ENCODE results near the gene ENPP6.

DNA sequence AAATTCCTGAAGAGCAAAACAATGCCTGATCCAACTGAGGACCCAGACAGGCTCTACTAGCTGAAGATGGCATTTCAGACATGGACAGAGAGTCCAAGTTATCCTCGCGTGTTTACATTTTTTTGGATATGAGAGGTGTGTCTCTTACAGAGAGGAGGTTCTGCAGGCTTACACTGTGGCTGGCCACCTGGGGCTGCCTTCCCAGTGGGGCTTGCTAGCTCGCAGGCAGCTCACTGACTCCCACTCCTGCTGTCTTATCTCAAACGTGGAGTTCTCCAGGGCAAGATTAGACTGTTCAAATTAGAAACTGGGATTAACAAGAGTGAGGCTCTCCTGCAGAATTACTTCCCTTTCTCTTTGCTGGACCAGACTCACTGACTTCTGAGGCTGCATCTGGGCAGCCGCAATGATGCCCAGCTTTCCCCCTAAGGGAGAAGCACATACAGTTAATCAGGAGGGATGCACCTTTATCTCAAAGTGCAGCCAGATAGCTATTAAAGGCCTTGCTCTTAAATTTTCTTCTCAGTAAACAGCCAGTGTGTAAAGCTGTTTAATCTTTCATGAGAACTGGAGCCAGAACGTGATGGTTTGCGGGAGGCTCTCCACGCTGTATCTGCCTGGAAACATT, 123.0 kb downstream of the ENPP6 start:
- TF ChIP-seq POLR2AphosphoS5 (IDR thresholded peaks at IDR 0.05; ENCODE audit: borderline replicate concordance, low read depth, low read length) (no peak), EZH2 (IDR thresholded peaks at IDR 0.05) (no peak)

Data from SK-N-MC (cell line).